HG03045 (cell line): Measurements from ENCODE around the gene OPCML.

ENCODE experiments used
- ATAC-seq: cut with Tn5 transposase; IDR thresholded peaks from one replicate; pipeline ENCODE4 v1.9.1; 2021; ENCODE audit warnings: mild to moderate bottlenecking, moderate library complexity; ENCODE audit not compliant: unreplicated experiment

Gene OPCML

DNA sequence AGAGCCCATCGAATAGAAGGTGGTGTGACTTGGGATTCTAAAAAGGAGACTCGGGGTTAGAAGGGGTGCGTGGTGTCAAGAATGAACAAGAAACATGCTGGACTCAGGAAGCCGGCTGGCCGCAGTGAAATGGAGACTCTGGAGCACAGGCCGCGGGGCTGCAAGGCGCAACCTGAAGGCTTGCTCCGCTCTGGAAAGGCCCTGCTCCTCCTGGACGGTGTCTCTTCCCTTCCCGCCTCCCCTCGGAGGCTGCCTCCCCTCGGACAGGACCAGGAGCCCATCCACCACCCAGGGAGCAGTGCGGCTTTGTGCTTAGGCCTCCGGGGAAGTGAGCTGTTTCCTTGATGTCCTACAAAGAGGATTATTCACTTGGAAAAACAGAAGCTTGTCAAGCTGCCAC is 170.1 kb downstream of the OPCML start:
- no peak for ATAC-seq

DNA sequence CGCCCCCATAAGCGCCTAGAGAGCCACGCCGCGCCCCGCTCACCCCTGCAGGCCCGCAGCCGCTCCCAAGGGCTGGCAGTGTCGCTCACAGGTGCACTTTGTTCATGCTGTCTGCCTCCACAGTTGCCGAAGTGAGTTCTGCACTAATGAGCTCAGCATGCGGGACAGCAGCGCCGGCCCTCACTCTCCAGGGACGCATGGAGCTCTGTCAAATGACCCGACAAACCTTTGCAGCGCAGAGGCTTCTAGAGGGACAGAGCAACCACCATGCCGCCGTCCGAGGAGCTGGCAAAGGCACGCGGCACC is 170.7 kb downstream of the OPCML start:
- no peak for ATAC-seq

DNA sequence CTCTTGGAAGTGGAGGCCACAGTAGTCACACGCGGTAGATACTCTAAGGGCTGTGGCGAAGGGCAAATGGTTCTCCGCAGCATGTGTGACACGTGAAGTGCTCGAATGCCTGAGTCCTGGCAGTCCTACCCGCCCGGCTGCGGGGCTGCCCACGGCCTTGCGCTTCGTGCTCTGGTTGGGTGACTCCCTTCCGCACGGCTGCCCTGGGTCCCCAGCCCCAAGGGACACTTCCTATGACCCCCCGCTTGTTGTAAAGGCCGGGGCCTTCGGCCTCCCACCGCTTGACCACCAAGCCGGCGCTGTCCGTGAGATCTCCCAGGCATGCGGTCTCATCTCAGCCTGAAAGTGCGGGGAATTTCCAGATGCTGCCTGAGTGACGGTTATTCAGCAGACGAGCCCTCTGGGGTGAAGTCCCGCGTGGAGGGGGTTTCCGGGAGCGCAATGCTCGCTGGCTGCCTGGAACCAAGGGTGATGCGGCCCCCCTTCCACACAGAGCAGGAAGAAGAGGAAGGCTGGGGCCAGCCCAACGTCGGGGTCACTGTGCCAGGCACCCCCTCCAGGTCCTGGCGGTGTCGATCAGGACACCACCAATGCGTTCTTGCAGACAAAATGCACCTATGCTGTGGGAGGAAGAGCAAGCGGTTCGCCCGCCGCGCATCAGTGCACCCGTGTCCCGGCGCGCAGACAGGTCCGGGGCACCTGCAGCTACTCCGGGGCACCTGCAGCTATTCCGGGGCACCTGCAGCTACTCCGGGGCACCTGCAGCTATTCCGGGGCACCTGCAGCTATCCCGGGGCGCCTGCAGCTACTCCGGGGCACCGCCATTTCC is 171.2 kb downstream of the OPCML start:
- no peak for ATAC-seq

DNA sequence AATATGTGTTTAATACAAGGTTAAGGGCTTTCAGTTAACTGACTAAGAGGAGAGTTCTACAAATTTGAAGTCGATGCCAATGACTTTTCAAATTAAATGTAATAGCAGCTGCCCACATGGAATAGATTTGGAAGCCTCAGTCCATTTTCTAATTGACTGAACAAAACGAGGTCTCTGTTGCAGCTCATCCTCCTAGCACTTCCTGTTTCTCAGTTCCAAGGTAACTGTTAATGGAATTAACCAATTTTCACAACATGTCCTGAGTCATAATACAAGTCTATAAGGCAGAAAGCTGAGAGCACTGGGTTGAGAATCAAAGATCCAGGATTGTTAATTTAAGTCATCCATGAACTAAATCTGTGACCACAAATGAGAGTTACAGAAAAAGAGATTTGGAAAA is 177.2 kb downstream of the OPCML start:
- ATAC-seq, result no peak

DNA sequence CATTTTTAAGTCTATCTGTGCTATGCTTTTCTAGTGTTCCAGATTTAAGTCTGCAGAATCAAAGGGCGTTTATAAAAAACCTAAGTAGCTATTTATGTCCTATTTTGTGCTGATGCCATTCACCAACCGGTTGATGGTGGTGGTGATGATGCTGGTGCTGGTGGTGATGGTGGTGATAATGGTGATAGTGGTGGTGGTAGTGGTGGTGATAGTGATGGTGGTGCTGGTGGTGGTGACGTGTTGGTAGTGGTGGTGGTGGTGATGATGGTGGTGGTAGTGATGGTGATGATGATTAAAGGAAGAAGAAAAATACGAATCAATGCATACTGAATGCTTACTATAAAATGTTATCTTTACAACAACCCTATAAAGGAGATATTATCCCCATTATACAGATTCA is 178.2 kb downstream of the OPCML start:
- no peak for ATAC-seq

DNA sequence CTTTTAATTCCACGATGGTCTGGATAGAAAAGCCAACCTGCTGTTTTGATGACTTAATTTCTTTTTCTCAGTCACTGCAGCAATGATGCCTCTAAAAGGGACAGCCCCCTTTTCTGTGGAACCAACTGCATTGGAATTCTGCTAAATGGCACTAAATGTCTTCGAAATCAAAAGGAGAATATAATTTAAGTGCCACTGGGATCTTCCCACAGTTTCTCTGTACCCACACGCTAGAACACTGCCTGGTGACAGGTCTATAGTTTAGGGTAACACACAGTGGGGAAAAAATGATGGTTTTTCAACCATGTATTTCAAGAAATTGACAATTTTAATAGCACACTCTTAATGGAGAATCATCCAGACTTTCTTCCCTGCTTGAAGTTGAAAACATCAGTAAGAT is 182.3 kb downstream of the OPCML start:
- no peak for ATAC-seq

DNA sequence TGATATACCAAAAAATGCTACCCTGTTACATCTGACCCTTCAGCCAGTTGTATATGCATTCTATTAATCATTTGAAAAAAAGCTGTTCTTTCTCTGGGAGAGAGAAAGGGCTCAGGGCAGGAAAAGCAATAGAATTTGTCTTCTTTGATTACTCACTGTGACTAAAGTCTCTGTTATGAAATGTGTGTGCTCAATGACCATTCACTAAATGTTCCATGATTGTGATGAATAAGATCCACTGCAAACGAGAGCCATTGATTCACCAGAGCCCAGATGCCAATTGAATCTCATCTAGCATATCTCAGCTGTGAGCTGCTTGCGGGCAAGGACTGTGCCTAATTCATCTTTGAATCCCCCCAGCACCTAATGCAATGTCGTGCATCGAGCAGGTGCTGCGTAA is 184.3 kb downstream of the OPCML start:
- no peak for ATAC-seq

- no peak for ATAC-seq
These were observed 186.2 kb downstream of the OPCML start for GRCh38 chr11:133346137-133346536.

DNA sequence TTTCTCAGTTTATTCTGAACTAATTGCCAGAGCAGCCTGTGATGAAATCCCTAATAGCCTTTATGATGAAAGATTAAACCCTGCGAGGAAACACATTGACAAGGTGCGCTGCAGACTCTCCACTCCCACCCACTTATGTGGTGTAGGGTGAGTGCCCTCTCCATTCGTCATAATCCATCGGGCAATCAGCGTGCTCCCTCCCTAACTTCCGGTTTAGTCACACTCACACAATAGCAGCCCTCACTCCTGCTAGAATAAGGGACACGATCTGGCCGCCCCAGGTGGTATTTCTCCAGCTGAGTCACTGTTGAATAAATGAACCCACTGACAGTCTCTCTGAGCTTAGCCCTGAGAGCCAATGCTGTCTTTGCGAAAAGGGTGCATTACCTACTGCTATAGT is 188.3 kb downstream of the OPCML start:
- ATAC-seq, result no peak

DNA sequence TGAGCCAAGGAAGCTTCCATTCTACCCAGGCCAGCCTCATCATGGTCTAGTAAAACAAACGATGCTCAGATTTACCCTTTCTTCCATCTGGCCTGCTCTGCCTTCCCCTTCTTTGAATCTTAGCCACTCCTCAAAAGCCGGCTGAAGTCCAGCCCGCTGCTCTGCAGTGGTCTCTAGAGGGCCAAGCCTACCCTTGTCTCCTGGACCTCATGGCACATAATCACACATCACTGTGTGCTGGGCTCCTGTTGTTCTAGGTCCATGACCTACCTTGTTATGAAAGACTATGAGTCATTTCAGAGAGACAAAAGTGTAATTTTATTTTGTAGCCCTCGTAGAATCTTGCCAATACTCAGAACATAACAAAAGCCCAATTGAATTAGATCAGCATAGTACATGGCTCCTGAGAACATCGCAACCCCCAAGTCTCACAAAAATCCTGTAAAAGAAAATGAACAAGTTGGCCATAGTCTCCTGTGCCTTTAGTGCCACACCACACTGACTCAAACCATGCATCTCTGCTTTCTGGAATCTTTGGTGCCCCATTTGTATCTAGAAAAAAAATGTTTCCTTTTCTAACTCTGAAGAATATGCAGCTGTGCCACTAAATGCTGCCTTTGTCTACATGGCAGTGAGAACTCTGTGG is 192.7 kb downstream of the OPCML start:
- ATAC-seq, result no peak

GRCh38 chr11:133338588-133338987 is 193.7 kb downstream of the OPCML start:
- ATAC-seq, result no peak

DNA sequence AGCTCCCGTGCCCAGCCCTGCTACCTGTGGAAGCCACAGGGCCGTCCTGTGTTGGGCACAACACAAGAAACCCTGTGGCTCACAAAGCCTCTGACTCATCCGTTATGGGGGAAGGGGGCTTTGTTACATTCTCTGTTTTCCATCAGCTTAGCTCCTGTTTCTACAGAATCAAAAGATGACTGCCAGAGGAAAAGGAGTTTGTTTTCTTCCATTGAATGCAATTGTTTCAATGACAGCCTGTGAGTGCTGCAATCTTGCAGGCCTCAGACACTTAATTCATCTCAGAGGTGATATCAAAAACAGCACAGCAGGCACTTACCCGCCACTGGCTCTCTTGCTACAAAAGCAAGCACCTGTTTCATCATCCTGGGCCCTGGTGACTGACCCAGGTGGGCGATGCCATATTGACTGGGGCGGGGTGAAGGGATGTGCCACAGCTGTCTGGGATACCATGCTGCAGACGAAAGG is 194.3 kb downstream of the OPCML start:
- ATAC-seq, result no peak

DNA sequence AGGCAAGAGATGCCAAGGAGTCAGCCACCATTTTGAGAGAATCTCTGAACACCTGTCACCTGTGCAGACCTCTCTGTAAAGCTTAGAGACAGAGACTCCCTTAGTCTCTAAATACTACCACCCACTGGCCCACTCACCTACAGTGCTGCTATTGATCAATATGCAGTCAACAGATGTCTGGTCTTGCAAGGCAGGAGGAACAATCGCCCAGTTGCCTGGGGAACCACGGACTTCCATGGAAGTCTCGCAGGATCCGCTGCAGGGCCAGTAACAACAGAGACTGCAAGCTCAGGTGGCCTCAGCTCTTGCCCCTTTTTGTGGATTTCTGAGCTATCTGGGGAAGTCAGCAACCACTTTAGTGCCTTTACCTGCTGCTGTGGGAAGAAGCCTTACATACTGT is 195.1 kb downstream of the OPCML start:
- ATAC-seq, result no peak

- no peak for ATAC-seq
These were observed 201.3 kb downstream of the OPCML start for GRCh38 chr11:133331031-133331430.

- ATAC-seq, result no peak
These were observed 205.5 kb downstream of the OPCML start for GRCh38 chr11:133326849-133327248.

DNA sequence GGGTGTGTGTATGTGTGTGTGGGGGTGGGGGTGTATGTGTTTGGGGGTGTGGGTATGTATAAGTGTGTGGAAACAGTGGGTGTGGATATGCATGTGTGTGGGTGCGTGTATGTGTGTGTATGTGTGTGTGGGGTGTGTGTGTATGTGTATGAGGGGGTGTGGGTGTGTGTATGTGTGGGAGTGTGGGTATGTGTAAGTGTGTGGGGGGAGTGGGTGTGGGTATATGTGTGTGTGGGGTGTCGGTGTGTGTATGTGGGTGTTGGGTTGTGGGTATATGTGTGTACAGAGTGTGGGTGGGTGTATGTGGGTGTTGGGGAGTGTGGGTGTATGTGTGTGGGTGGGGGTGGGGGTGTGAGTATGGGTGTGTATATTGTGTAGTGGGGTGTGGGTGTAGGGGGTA is 206.0 kb downstream of the OPCML start:
- no peak for ATAC-seq

GRCh38 chr11:133325711-133326110 is 206.6 kb downstream of the OPCML start:
- no peak for ATAC-seq

DNA sequence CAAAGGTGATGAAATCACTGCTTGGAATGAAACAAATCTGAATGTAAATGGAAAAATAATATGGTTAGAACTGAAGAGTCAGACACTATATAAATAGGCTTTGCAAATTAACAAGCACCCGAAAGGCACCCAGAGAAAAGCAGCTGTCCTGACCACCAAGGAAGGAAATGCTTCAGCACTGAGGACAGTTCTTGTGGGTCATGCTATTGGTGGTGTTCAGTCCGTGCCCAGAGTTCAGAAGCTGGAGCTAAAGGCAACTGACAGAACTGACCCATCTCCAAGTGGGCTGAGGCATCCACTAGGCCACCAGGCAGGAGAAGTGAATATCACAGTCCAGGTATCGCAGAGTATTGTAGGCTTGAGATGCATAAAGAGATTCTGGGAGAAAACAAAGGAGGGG is 208.9 kb downstream of the OPCML start:
- no peak for ATAC-seq

- no peak for ATAC-seq
These were observed 214.1 kb downstream of the OPCML start for GRCh38 chr11:133318221-133318620.

GRCh38 chr11:133311230-133311629 is 221.1 kb downstream of the OPCML start:
- no peak for ATAC-seq

DNA sequence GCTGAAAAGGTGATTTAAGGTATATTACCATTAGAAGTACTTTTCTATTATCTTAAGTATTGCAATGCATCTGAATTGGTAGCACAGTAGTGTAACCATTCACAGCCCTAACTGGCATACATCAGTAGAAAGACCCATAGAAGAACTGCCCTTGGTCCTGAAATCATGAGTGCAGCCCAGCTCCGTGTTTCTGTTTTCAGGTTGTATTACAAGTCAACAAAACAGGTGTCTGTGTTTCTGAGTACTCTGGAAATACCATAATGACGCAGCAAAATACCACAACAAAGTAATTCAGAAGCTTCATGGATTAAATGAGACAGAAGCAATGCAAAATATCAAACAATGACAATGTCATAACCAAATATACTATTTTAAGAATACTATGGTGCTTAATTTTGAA is 226.3 kb downstream of the OPCML start:
- ATAC-seq, result no peak

GRCh38 chr11:133305208-133305956 is 226.9 kb downstream of the OPCML start:
- ATAC-seq, result no peak
